ENCODE results near the gene GLRX3. TPM values are rescaled to one million over a fixed set of nuclear protein-coding genes. Genes with fewer than 3 reads are reported as not detected.

GLRX3 gene
- total and polyA plus RNA-seq, 2 of the 13 experiments (the other 11 are each of a cell fraction or from before 2014, with no cell fraction given): 91.4 to 135 TPM

DNA sequence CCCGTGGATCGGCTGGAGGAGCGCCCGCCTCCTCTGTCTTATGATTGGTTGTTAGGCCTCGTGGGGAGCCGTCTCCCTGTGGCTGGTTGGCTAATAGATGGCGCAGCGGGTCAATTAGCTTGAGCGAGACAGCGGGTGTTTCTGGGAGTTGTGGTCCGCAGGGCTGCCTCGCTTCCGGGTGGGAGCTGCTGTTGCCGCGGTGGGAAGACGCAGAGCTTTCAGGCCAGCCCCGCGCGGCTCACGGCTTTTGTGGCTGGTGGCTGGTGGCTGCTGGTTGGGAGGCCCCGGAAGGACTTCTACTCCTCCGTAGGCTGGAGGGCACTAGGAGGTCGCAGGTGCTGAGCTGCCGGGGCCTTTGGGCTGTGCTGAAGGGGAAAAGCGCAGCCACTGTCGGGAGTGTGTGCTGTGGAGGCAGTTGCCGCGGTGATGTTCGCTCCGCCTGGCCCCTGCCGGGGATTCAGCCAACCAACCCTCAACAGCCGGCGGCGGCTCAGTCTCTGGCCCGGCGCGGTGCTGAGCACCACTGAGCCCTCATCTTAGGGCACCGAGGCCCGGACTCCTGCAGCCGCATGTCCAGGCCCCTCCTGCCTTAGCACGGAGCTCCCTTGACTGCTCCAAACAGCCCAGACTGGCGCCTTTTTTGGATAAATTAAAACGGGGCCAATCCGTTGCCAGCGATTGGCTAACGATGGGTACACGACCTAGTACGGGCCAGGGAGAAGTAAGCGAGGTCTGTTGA is 24.9 kb upstream of the GLRX3 start (continued):
- TF ChIP-seq, protein P1, sequence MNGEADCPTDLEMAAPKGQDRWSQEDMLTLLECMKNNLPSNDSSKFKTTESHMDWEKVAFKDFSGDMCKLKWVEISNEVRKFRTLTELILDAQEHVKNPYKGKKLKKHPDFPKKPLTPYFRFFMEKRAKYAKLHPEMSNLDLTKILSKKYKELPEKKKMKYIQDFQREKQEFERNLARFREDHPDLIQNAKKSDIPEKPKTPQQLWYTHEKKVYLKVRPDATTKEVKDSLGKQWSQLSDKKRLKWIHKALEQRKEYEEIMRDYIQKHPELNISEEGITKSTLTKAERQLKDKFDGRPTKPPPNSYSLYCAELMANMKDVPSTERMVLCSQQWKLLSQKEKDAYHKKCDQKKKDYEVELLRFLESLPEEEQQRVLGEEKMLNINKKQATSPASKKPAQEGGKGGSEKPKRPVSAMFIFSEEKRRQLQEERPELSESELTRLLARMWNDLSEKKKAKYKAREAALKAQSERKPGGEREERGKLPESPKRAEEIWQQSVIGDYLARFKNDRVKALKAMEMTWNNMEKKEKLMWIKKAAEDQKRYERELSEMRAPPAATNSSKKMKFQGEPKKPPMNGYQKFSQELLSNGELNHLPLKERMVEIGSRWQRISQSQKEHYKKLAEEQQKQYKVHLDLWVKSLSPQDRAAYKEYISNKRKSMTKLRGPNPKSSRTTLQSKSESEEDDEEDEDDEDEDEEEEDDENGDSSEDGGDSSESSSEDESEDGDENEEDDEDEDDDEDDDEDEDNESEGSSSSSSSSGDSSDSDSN (CRISPR knock-in tag; IDR thresholded peaks at IDR 0.05): peak; percentile 78
- TF ChIP-seq DNMT3B (CRISPR knock-in tag; conservative IDR thresholded peaks at IDR 0.05) (no peak), ZNF382 (CRISPR knock-in tag; IDR thresholded peaks at IDR 0.05; ENCODE audit: borderline replicate concordance) (no peak), HES4 (CRISPR knock-in tag; IDR thresholded peaks at IDR 0.05; ENCODE audit: borderline replicate concordance) (0 out of 2 replicates have a peak, but pooled peaks have one; percentile 31), SNAI1 (CRISPR knock-in tag; IDR thresholded peaks at IDR 0.05; ENCODE audit: borderline replicate concordance) (peak; percentile 89; the same call in 1 of the 2 replicates), THAP11 (CRISPR knock-in tag; IDR thresholded peaks at IDR 0.05) (peak; percentile 97), ZNF441 (CRISPR knock-in tag; IDR thresholded peaks at IDR 0.05; ENCODE audit: borderline replicate concordance) (peak; percentile 39; the same call in 1 of the 2 replicates), PHF20 (CRISPR knock-in tag; IDR thresholded peaks at IDR 0.05) (peak; percentile 22; the same call in 1 of the 2 replicates), MTA3 (CRISPR knock-in tag; IDR thresholded peaks at IDR 0.05) (no peak), RNF2 (conservative IDR thresholded peaks at IDR 0.05; ENCODE audit: low read depth) (0 out of 2 replicates have a peak, but pooled peaks have one; percentile 53), NR2C2 (CRISPR knock-in tag; IDR thresholded peaks at IDR 0.05; ENCODE audit: borderline replicate concordance) (peak; percentile 82), CAMTA2 (CRISPR knock-in tag; IDR thresholded peaks at IDR 0.05; ENCODE audit: borderline replicate concordance) (0 out of 2 replicates have a peak, but pooled peaks have one; percentile 66), FOXO1 (CRISPR knock-in tag; IDR thresholded peaks at IDR 0.05) (no peak), BRCA1 (CRISPR knock-in tag; IDR thresholded peaks at IDR 0.05) (0 out of 2 replicates have a peak, but pooled peaks have one; percentile 62), NFYB (CRISPR knock-in tag; IDR thresholded peaks at IDR 0.05) (peak; percentile 96), MXI1 (IDR thresholded peaks at IDR 0.05; ENCODE audit: borderline replicate concordance, low read depth, low read length) (peak; percentile 13; the same call in 1 of the 3 replicates), ZNF256 (CRISPR knock-in tag; conservative IDR thresholded peaks at IDR 0.05) (no peak)
- TF ChIP-seq, protein P2, sequence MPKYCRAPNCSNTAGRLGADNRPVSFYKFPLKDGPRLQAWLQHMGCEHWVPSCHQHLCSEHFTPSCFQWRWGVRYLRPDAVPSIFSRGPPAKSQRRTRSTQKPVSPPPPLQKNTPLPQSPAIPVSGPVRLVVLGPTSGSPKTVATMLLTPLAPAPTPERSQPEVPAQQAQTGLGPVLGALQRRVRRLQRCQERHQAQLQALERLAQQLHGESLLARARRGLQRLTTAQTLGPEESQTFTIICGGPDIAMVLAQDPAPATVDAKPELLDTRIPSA (CRISPR knock-in tag; IDR thresholded peaks at IDR 0.05; ENCODE audit: borderline replicate concordance): no peak
- TF ChIP-seq, protein P3, sequence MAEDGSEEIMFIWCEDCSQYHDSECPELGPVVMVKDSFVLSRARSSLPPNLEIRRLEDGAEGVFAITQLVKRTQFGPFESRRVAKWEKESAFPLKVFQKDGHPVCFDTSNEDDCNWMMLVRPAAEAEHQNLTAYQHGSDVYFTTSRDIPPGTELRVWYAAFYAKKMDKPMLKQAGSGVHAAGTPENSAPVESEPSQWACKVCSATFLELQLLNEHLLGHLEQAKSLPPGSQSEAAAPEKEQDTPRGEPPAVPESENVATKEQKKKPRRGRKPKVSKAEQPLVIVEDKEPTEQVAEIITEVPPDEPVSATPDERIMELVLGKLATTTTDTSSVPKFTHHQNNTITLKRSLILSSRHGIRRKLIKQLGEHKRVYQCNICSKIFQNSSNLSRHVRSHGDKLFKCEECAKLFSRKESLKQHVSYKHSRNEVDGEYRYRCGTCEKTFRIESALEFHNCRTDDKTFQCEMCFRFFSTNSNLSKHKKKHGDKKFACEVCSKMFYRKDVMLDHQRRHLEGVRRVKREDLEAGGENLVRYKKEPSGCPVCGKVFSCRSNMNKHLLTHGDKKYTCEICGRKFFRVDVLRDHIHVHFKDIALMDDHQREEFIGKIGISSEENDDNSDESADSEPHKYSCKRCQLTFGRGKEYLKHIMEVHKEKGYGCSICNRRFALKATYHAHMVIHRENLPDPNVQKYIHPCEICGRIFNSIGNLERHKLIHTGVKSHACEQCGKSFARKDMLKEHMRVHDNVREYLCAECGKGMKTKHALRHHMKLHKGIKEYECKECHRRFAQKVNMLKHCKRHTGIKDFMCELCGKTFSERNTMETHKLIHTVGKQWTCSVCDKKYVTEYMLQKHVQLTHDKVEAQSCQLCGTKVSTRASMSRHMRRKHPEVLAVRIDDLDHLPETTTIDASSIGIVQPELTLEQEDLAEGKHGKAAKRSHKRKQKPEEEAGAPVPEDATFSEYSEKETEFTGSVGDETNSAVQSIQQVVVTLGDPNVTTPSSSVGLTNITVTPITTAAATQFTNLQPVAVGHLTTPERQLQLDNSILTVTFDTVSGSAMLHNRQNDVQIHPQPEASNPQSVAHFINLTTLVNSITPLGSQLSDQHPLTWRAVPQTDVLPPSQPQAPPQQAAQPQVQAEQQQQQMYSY (CRISPR knock-in tag; IDR thresholded peaks at IDR 0.05): peak; percentile 29; the same call in 1 of the 2 replicates
- TF ChIP-seq, protein P4, sequence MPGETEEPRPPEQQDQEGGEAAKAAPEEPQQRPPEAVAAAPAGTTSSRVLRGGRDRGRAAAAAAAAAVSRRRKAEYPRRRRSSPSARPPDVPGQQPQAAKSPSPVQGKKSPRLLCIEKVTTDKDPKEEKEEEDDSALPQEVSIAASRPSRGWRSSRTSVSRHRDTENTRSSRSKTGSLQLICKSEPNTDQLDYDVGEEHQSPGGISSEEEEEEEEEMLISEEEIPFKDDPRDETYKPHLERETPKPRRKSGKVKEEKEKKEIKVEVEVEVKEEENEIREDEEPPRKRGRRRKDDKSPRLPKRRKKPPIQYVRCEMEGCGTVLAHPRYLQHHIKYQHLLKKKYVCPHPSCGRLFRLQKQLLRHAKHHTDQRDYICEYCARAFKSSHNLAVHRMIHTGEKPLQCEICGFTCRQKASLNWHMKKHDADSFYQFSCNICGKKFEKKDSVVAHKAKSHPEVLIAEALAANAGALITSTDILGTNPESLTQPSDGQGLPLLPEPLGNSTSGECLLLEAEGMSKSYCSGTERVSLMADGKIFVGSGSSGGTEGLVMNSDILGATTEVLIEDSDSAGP (CRISPR knock-in tag; IDR thresholded peaks at IDR 0.05; ENCODE audit: borderline replicate concordance): peak; percentile 5; the same call in 1 of the 2 replicates

All from HepG2 (cell line).